ENCODE data around the gene LAPTM5. TPM values are rescaled to one million over a fixed set of nuclear protein-coding genes. Genes with fewer than 3 reads are reported as not detected.

Gene LAPTM5
- total and polyA plus RNA-seq, 7 donors: 3.0 to 14.5 (median 13.1) TPM

GRCh38 chr1:30715216-30715615 lies 42.4 kb downstream of the LAPTM5 start:
- peaks cover 8% of the 10 kb centered on the region for H3K9me3 ChIP-seq
- no peaks in the 10 kb centered on the region for H3K36me3 ChIP-seq (ENCODE audit: insufficient read depth in 1 of 2, low read depth in 1 of 2)
- ATAC-seq (no peak), DNase-seq (peak in 1 of 2 donors; percentile 30)
- H3K27ac ChIP-seq: no peak overlapping the region
- intact Hi-C loops (cut with DNase I): no loop called here
- H3K27me3 ChIP-seq (ENCODE audit: insufficient read depth in 3 of 3, low read length in 2 of 3): no peaks in the 10 kb centered on the region
- TF ChIP-seq CTCF (IDR thresholded peaks at IDR 0.05): peak; percentile 34
- no peak overlapping the region for H3K4me3 ChIP-seq
- peaks cover 3% of the 10 kb centered on the region for H3K4me1 ChIP-seq
- 71 to 83% (median 72%) methylated on average over 2 of the region's 2 CpGs for WGBS, 3 donors

GRCh38 chr1:30714536-30715090 lies 43.0 kb downstream of the LAPTM5 start:
- no peak overlapping the region for H3K27ac ChIP-seq
- no peaks in the 10 kb centered on the region for H3K27me3 ChIP-seq (ENCODE audit: insufficient read depth in 3 of 3, low read length in 2 of 3)
- intact Hi-C loops (cut with DNase I): no loop called here
- H3K36me3 ChIP-seq (ENCODE audit: insufficient read depth in 1 of 2, low read depth in 1 of 2): no peaks in the 10 kb centered on the region
- ATAC-seq (no peak), DNase-seq (peak in 1 of 2 donors; percentile 36)
- peaks cover 8% of the 10 kb centered on the region for H3K9me3 ChIP-seq
- H3K4me1 ChIP-seq: peaks cover 3% of the 10 kb centered on the region
- no peak for TF ChIP-seq CTCF (IDR thresholded peaks at IDR 0.05)
- WGBS, 3 donors: 91 to 95% (median 94%) methylated on average over 8 of the region's 8 CpGs
- no peak overlapping the region for H3K4me3 ChIP-seq

- Histone ChIP-seq H3K27ac (no peak overlapping the region), H3K27me3 (ENCODE audit: insufficient read depth in 3 of 3, low read length in 2 of 3) (no peaks in the 10 kb centered on the region), H3K4me3 (no peak overlapping the region), H3K4me1 (no peaks in the 10 kb centered on the region), H3K9me3 (peaks cover 8% of the 10 kb centered on the region), H3K36me3 (ENCODE audit: insufficient read depth in 1 of 2, low read depth in 1 of 2) (no peaks in the 10 kb centered on the region)
- intact Hi-C loops (cut with DNase I): no loop called here
- 64 to 70% (median 69%) methylated on average over 4 of the region's 4 CpGs for WGBS, 3 donors
- ATAC-seq (no peak), DNase-seq (peak in 1 of 2 donors; percentile 47)
- no peak for TF ChIP-seq CTCF (IDR thresholded peaks at IDR 0.05)
Measured at GRCh38 chr1:30714025-30714424, 43.5 kb downstream of the LAPTM5 start.

GRCh38 chr1:30713311-30713710 lies 44.3 kb downstream of the LAPTM5 start:
- H3K36me3 ChIP-seq (ENCODE audit: insufficient read depth in 1 of 2, low read depth in 1 of 2): no peaks in the 10 kb centered on the region
- ATAC-seq: peak in 1 of 4 donors; percentile 34
- WGBS, 3 donors: 34 to 39% (median 36%) methylated on average over 12 of the region's 12 CpGs
- H3K4me1 ChIP-seq: no peaks in the 10 kb centered on the region
- H3K9me3 ChIP-seq: peaks cover 8% of the 10 kb centered on the region
- no peaks in the 10 kb centered on the region for H3K27me3 ChIP-seq (ENCODE audit: insufficient read depth in 3 of 3, low read length in 2 of 3)
- intact Hi-C loops (cut with DNase I): no loop called here
- no peak for TF ChIP-seq CTCF (IDR thresholded peaks at IDR 0.05)
- no peak overlapping the region for H3K27ac ChIP-seq
- H3K4me3 ChIP-seq: no peak overlapping the region
- DNase-seq: peak in 1 of 2 donors; percentile 21

GRCh38 chr1:30712583-30712982 lies 45.0 kb downstream of the LAPTM5 start:
- 79 to 80% (median 80%) methylated on average over 6 of the region's 6 CpGs for WGBS, 3 donors
- no peak overlapping the region for H3K4me3 ChIP-seq
- DNase-seq (no peak), ATAC-seq (no peak)
- H3K36me3 ChIP-seq (ENCODE audit: insufficient read depth in 1 of 2, low read depth in 1 of 2): no peaks in the 10 kb centered on the region
- intact Hi-C loops (cut with DNase I): no loop called here
- peaks cover 8% of the 10 kb centered on the region for H3K9me3 ChIP-seq
- H3K27ac ChIP-seq: no peak overlapping the region
- peaks cover 4% of the 10 kb centered on the region for H3K4me1 ChIP-seq
- TF ChIP-seq CTCF (IDR thresholded peaks at IDR 0.05): no peak
- no peaks in the 10 kb centered on the region for H3K27me3 ChIP-seq (ENCODE audit: insufficient read depth in 3 of 3, low read length in 2 of 3)

All from psoas muscle (tissue), 8 donors.